ENCODE data around the gene NTNG2. TPM values are rescaled to one million over a fixed set of nuclear protein-coding genes. Genes with fewer than 3 reads are reported as not detected.

The NTNG2 gene
- total RNA-seq, 1 donor from 2014 or later, result 4.0 TPM

- DNase-seq (ENCODE audit: extremely low spot score, unreplicated experiment), result no peak
- no peak for TF ChIP-seq CTCF (conservative IDR thresholded peaks at IDR 0.05)
- Mint-ChIP-seq H3K27ac (no peak overlapping the region), H3K4me3 (no peak overlapping the region), H3K4me1 (ENCODE audit: unreplicated experiment) (no peaks in the 10 kb centered on the region), H3K36me3 (no peaks in the 10 kb centered on the region), H3K9me3 (no peaks in the 10 kb centered on the region), H3K27me3 (peaks cover 91% of the 10 kb centered on the region)
These were observed 37.1 kb upstream of the NTNG2 start for GRCh38 chr9:132124800-132125199.

GRCh38 chr9:132125361-132125760, 36.5 kb upstream of the NTNG2 start:
- H3K4me1 Mint-ChIP-seq (ENCODE audit: unreplicated experiment), result no peaks in the 10 kb centered on the region
- peaks cover 93% of the 10 kb centered on the region for H3K27me3 Mint-ChIP-seq
- no peaks in the 10 kb centered on the region for H3K36me3 Mint-ChIP-seq
- H3K4me3 Mint-ChIP-seq, result no peak overlapping the region
- no peak for TF ChIP-seq CTCF (conservative IDR thresholded peaks at IDR 0.05)
- no peaks in the 10 kb centered on the region for H3K9me3 Mint-ChIP-seq
- DNase-seq (ENCODE audit: extremely low spot score, unreplicated experiment), result no peak
- H3K27ac Mint-ChIP-seq, result no peak overlapping the region

- Mint-ChIP-seq H3K4me3 (no peak overlapping the region), H3K36me3 (no peaks in the 10 kb centered on the region), H3K27me3 (peaks cover 93% of the 10 kb centered on the region), H3K9me3 (no peaks in the 10 kb centered on the region), H3K4me1 (ENCODE audit: unreplicated experiment) (no peaks in the 10 kb centered on the region), H3K27ac (no peak overlapping the region)
- no peak for TF ChIP-seq CTCF (conservative IDR thresholded peaks at IDR 0.05)
- no peak for DNase-seq (ENCODE audit: extremely low spot score, unreplicated experiment)
These were observed 35.7 kb upstream of the NTNG2 start for GRCh38 chr9:132125944-132126679.

GRCh38 chr9:132126680-132127236, 35.1 kb upstream of the NTNG2 start:
- H3K4me1 Mint-ChIP-seq (ENCODE audit: unreplicated experiment), result no peaks in the 10 kb centered on the region
- H3K9me3 Mint-ChIP-seq, result no peaks in the 10 kb centered on the region
- TF ChIP-seq CTCF (conservative IDR thresholded peaks at IDR 0.05), result no peak
- peaks cover 96% of the 10 kb centered on the region for H3K27me3 Mint-ChIP-seq
- H3K27ac Mint-ChIP-seq, result no peak overlapping the region
- DNase-seq (ENCODE audit: extremely low spot score, unreplicated experiment), result no peak
- H3K4me3 Mint-ChIP-seq, result no peak overlapping the region
- H3K36me3 Mint-ChIP-seq, result no peaks in the 10 kb centered on the region

GRCh38 chr9:132127888-132128534, 33.8 kb upstream of the NTNG2 start:
- no peak overlapping the region for H3K27ac Mint-ChIP-seq
- H3K27me3 Mint-ChIP-seq, result peaks cover 96% of the 10 kb centered on the region
- H3K4me1 Mint-ChIP-seq (ENCODE audit: unreplicated experiment), result no peaks in the 10 kb centered on the region
- H3K9me3 Mint-ChIP-seq, result no peaks in the 10 kb centered on the region
- no peaks in the 10 kb centered on the region for H3K36me3 Mint-ChIP-seq
- TF ChIP-seq CTCF (conservative IDR thresholded peaks at IDR 0.05), result no peak
- DNase-seq (ENCODE audit: extremely low spot score, unreplicated experiment), result no peak
- H3K4me3 Mint-ChIP-seq, result no peak overlapping the region

All from type B pancreatic cell (in vitro differentiated cells).